GM18511 (cell line): ENCODE measurements around the gene COA4.

Source experiments
- ATAC-seq: cut with Tn5 transposase; IDR thresholded peaks from one replicate; pipeline ENCODE4 v1.9.1; 2021; ENCODE audit warnings: mild to moderate bottlenecking, moderate library complexity; ENCODE audit not compliant: unreplicated experiment

COA4 gene

GRCh38 chr11:73866586-73866996, 10.1 kb downstream of the COA4 start:
- ATAC-seq, result no peak

DNA sequence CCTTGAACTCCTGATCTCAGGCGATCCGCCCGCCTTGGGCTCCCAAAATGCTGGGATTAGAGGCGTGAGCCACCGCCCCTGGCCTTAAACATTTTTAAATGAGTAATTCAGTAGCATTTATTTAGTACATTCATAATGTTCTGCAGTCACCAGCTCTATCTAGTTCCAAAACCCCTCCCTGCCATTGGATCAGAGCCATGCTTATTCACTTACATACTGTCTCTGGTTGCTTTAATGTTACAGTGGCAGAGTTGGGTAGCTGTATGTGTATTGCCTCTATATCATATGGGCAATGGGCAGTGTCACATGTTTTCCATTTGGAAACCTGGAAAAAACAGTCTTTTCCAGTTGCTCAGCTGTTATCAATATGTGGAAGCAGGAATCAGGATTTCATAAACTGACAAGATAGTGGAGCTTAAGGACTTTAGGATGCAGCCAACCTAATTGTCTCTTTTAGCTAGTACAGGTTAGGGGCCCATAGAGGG, 10.5 kb downstream of the COA4 start:
- ATAC-seq, result no peak

DNA sequence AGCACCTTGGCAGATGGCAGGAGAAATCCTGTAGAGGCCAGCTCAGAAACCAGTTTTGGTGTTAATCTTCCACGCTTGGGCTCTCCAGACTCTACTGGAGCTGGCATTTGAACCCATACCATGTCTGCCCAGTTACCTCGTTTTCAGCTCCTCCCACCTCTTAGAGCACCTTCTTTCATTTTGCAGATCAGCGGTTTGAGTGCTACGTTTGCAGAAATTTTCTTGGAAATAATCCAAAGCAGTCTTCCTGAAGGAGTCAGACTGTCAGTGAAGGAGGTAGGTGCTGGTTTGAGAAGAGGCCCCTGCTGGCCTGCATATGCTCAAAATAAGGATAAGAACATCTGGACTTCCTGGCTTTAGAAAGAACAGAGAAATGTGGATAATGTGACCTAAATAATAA, 13.7 kb downstream of the COA4 start:
- ATAC-seq, result no peak

DNA sequence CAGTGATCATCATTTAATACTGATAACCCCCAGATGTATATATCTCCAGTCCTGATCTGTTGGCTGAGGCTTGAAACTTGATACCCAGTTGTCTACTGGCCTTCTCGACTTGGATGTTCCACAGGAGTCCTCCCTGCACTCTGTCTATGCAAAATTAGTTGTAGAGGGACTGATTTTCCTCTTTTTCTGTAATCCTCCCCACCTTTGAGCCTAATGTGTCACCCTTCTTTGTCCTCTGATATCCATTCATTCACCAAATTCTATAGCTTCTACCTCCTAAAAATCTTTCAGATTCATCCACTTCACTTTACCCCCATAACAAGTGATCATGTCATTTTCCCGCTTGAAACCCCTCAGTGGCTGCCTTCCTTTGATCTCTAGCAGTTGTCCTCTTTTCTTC, 16.4 kb downstream of the COA4 start:
- ATAC-seq, result no peak

GRCh38 chr11:73859671-73860070, 17.0 kb downstream of the COA4 start:
- no peak for ATAC-seq

GRCh38 chr11:73856031-73856567, 20.5 kb downstream of the COA4 start:
- no peak for ATAC-seq

DNA sequence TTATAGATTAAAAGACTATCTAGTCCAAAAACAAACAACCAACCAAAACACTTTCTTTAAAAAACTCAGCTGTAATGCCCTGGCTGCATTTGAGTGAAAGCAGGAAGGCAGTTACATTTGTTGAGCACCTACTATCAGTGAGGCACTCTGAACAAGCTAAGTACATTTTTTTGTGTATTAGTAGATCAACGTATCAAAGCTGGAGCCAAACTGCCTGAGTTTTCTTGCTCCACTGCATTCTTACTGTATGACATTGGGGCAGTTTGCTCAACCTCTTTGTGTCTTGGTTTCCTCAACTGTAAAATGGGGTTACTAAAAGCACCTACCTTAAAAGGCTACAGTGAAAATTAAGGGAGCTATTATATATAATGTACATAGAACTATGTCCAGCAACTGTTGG, 22.0 kb downstream of the COA4 start:
- ATAC-seq, result no peak

GRCh38 chr11:73852049-73852448, 24.6 kb downstream of the COA4 start:
- no peak for ATAC-seq

DNA sequence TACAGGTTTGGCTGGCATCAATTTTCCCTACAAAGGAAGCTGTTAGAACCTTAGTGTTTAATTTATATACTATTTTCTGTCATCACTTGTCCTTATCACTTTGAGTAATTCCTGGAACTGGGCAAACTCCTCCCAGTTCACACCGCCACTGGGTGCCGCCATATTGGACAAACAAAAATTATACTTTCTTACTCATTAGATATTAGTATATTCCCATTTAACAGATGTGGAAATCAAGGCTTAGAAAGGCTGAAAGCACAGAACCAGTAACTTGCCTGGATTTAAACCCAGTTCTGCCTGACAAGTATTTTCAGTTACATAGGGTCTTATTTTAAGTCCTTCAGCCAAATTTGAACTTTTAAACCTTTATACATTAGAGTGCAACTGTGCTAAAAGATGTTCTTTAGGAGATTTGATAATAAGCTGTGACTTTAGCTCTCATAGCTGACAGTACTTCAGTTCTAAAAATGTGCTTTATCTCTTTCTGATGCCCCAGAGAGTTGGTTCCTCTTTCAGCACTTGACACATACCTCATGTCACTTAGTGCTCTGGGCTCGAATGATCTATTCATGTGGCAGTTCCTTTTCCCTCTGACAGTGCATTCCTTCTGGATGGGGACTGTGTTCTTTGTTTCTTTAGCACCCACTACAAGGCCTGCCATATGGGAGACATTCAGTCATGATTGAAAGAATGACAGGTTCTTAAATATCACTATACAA, 25.4 kb downstream of the COA4 start:
- ATAC-seq, result no peak

DNA sequence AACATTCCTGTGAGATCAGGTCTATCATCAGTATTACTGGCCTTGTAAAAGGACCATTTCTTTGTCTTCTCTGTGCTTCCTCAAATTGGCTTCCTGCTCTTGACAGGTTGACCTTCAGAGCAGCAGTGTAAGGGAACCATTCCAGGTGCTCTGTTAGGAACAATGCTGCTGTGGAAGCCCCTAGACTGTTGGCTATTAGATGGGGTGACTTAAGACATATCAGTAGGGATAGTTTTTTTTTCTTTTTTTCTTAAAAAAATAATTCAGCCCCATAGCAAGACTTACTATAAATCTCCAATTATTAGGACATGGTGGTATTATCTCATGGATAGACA, 37.6 kb downstream of the COA4 start:
- no peak for ATAC-seq

DNA sequence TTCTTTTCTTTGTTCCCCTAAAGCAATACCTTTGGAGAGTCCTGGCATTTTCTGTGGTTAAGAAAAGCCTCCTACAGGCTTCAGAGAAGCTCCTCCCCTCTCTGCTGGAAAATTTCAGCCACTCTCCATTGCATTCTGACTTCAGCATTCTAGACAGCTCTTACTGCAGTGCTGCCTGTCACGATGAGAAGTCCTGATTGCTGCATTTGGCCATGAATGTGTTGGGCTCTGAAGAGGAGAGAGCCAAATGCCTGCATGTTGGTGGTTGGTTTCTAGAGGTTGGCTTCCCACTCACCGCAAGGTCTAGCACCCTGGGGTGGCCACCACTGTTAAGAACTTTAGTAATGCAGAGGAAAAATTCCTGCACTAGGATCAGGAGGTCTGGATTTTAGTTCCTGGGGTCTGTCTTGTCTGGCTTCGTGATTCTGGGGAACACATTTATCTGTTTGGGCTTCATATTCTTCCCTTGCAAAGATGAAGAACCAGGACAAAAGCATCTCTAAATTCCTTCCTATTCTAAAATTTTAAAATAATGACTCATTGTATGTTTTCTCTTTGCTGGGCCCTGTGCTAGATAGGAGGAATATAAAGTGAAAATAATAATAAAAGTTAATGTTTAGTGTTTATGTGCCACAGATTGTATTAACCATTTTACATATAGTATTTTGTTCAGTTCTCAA, 38.1 kb downstream of the COA4 start:
- no peak for ATAC-seq

GRCh38 chr11:73833067-73833466, 43.6 kb downstream of the COA4 start:
- no peak for ATAC-seq

- ATAC-seq, result no peak
Observed at GRCh38 chr11:73830261-73830660, 46.4 kb downstream of the COA4 start.
